HCT116 (cell line): ENCODE results near the gene ADAM19. TPM values are rescaled to one million over a fixed set of nuclear protein-coding genes. Genes with fewer than 3 reads are reported as not detected.

Experiments used
- ATAC-seq: fragments of 200-7000 bp; cut with Tn5 transposase; 2 replicates; pipeline ENCODE4 v1.9.1; 2020; ENCODE audit warnings: mild to moderate bottlenecking, moderate library complexity
- BruUV-seq: library from RNA; stranded (reverse); fragments of 400-500 nt; replicated peaks from 2 replicates; lab custom pipeline; 2021; lab: Mats Ljungman, UMichigan
- CTCF ChIA-PET: fragments of 300-600 bp; sonication (Branson Sonifier 250); formaldehyde crosslinking; loops from one replicate; lab custom pipeline; 2021; ENCODE audit warnings: antibody characterized with exemption; lab: Charles Lee
- POLR2A ChIA-PET: fragments of 300-600, 350-600 bp; sonication (Branson Sonifier 250); formaldehyde crosslinking; loops from one replicate; lab custom pipeline; 2021; ENCODE audit warnings: antibody characterized with exemption; lab: Charles Lee
- RAD21 ChIA-PET, 2 experiments: fragments of 300-600 bp; sonication (Branson Sonifier 250); formaldehyde crosslinking; loops; one replicate each; lab custom pipeline; 2023; ENCODE audit warnings: low total read pairs in 2 of 2; ENCODE audit not compliant: uncharacterized antibody in 2 of 2, unreplicated experiment in 2 of 2, low non-redundant PET in 1 of 2; lab: Charles Lee
- DNase-seq: peaks from one replicate; pipeline ENCODE4 v3.0.0-alpha.2; 2010; ENCODE audit warnings: low read depth, low spot score
- H2AFZ ChIP-seq: fragments of 200-600 bp; shearing (Covaris generic), sonication (generic); 2 replicates; pipeline ENCODE4 v1.6.1; 2017; ENCODE audit warnings: low read depth, mixed run types, mixed read lengths, antibody characterized with exemption, low read length; ENCODE audit not compliant: poor library complexity, severe bottlenecking
- H3K27ac ChIP-seq: 2 replicates; pipeline ENCODE4 v1.5.1; 2012; ENCODE audit warnings: low read depth, low read length
- H3K27me3 ChIP-seq: fragments of 200-600 bp; sonication (generic); 2 replicates; pipeline ENCODE4 v1.6.1; 2016; ENCODE audit warnings: mixed run types, low read length, mixed read lengths; ENCODE audit not compliant: insufficient read depth
- H3K36me3 ChIP-seq, 2 experiments: fragments of 200-500 bp in 1 of 2; fragments of 200-600 bp in 1 of 2; sonication (Bioruptor generic) in 1 of 2; sonication (generic) in 1 of 2; 2 replicates each; pipeline versions ENCODE4 v1.5.1 to v1.6.1; 2014 to 2016; ENCODE audit warnings: low read length in 2 of 2, inconsistent platforms in 1 of 2, mixed read lengths in 1 of 2, mixed run types in 1 of 2; ENCODE audit not compliant: insufficient read depth in 2 of 2, control insufficient read depth in 1 of 2
- H3K4me1 ChIP-seq, 2 experiments: fragments of 200-600 bp in 1 of 2; sonication (generic) in 1 of 2; 2 replicates each; pipeline versions ENCODE4 v1.5.1 to v1.6.1; 2012 to 2017; ENCODE audit warnings: low read length in 2 of 2, inconsistent platforms in 1 of 2, mild to moderate bottlenecking in 1 of 2, mixed read lengths in 1 of 2, mixed run types in 1 of 2, moderate library complexity in 1 of 2; ENCODE audit not compliant: insufficient read depth in 2 of 2, control insufficient read depth in 1 of 2
- H3K4me2 ChIP-seq: fragments of 200-600 bp; sonication (generic); 2 replicates; pipeline ENCODE4 v1.6.1; 2017; ENCODE audit warnings: mixed run types, low read length, mixed read lengths
- H3K4me3 ChIP-seq, 2 experiments: fragments of 200-600 bp in 1 of 2; sonication (generic) in 1 of 2; replicated peaks in 1 of 2; 2 replicates each; pipeline ENCODE4 v1.5.1; 2011 to 2016; ENCODE audit warnings: low read length in 2 of 2, control low read depth in 1 of 2, low read depth in 1 of 2, mild to moderate bottlenecking in 1 of 2, mixed read lengths in 1 of 2, mixed run types in 1 of 2
- H3K79me2 ChIP-seq: fragments of 200-600 bp; sonication (generic); 2 replicates; pipeline ENCODE4 v1.6.1; 2017; ENCODE audit warnings: mild to moderate bottlenecking, mixed run types, low read length, moderate library complexity, mixed read lengths; ENCODE audit not compliant: insufficient read depth
- H3K9ac ChIP-seq: fragments of 200-600 bp; sonication (generic); 2 replicates; pipeline ENCODE4 v1.6.1; 2016; ENCODE audit warnings: low read length, mixed read lengths
- H3K9me2 ChIP-seq: fragments of 200-600 bp; sonication (generic), shearing (Covaris generic); 2 replicates; pipeline ENCODE4 v1.6.1; 2017; ENCODE audit warnings: mixed run types, mild to moderate bottlenecking, moderate library complexity; ENCODE audit not compliant: insufficient read depth
- H3K9me3 ChIP-seq, 2 experiments: fragments of 200-500 bp in 1 of 2; fragments of 200-600 bp in 1 of 2; sonication (Bioruptor generic) in 1 of 2; sonication (generic) in 1 of 2; 2 replicates each; pipeline ENCODE4 v1.6.1; 2014 to 2017; ENCODE audit warnings: low read length in 2 of 2, mixed read lengths in 2 of 2, inconsistent platforms in 1 of 2, low read depth in 1 of 2, mild to moderate bottlenecking in 1 of 2, mixed run types in 1 of 2, moderate library complexity in 1 of 2; ENCODE audit not compliant: control insufficient read depth in 1 of 2, insufficient read depth in 1 of 2
- H4K20me1 ChIP-seq: fragments of 200-600 bp; sonication (generic), shearing (Covaris generic); 2 replicates; pipeline ENCODE4 v1.6.1; 2017; ENCODE audit warnings: mixed run types, mild to moderate bottlenecking, moderate library complexity; ENCODE audit not compliant: insufficient read depth
- CBX3 ChIP-seq: IDR thresholded peaks from 2 replicates; pipeline ENCODE4 v1.6.1; 2012; ENCODE audit warnings: low read depth
- ELF1 ChIP-seq: IDR thresholded peaks from 2 replicates; pipeline ENCODE4 v1.6.1; 2012; ENCODE audit warnings: low read depth, borderline replicate concordance
- EZH2phosphoT487 ChIP-seq: fragments of 200-600 bp; IDR thresholded peaks from 2 replicates; pipeline ENCODE4 v1.6.1; 2018; ENCODE audit warnings: antibody characterized with exemption, borderline replicate concordance
- FOSL1 ChIP-seq: IDR thresholded peaks from 2 replicates; pipeline ENCODE4 v1.6.1; 2012; ENCODE audit warnings: low read depth
- JUND ChIP-seq: IDR thresholded peaks from 2 replicates; pipeline ENCODE4 v1.6.1; 2012
- MAX ChIP-seq: IDR thresholded peaks from 2 replicates; pipeline ENCODE4 v1.6.1; 2012
- POLR2AphosphoS5 ChIP-seq: IDR thresholded peaks from 2 replicates; pipeline ENCODE4 v1.6.1; 2011; ENCODE audit warnings: mild to moderate bottlenecking, low read depth, low read length, moderate library complexity
- RAD21 ChIP-seq: IDR thresholded peaks from 2 replicates; pipeline ENCODE4 v1.6.1; 2012; ENCODE audit warnings: low read depth, mild to moderate bottlenecking
- SIN3A ChIP-seq: IDR thresholded peaks from 2 replicates; pipeline ENCODE4 v1.6.1; 2012; ENCODE audit warnings: low read depth
- SP1 ChIP-seq: IDR thresholded peaks from 2 replicates; pipeline ENCODE4 v1.6.1; 2012; ENCODE audit warnings: low read depth
- SRF ChIP-seq: IDR thresholded peaks from 2 replicates; pipeline ENCODE4 v1.6.1; 2012; ENCODE audit warnings: low read depth
- intact Hi-C: fragments of 100-400 bp; cut with micrococcal nuclease; formaldehyde crosslinking; loops from 2 replicates; pipeline ENCODE4 v1.10.0; 2022
- total RNA-seq: library from RNA; stranded (reverse); gene quantifications from one replicate; pipeline ENCODE4 v1.2.1, GENCODE V29; 2021; ENCODE audit not compliant: unreplicated experiment

ADAM19 gene
- total RNA-seq, 1 experiment from 2014 or later: 77.3 TPM

DNA sequence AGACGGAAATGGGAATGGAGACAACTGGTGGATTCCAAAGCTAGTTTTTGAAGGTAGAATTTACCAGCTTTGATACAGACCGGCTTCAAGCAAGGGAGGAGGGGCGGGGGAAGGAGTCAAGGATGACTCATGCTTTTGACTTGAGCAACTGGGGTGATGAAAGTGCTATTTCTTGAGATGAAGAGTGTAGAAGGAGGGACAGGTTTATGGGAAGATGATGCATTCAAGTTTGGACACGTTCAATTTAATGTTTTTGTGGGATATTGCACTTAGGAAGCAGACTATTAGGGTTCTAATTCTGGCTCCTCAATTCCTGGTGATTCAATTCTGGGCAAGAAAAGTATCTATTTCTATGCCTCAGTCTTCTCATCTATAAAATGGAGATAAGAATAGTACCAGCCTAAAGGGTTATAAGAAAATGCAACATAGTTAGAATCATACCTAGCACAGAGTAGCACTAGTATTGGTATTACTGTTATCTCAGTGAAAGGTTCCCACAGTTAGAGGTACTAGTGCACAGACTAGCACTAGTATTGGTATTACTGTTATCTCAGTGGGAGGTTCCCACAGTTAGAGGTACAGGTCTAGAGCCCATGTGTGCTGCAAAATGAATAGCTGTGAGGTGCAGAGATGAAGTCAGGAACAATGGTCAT is 110.9 kb downstream of the ADAM19 start (continued):
- peak; percentile 94 for TF ChIP-seq FOSL1
- TF ChIP-seq RAD21: 0 out of 2 replicates have a peak, but pooled peaks have one; percentile 6
- peak; percentile 34 for TF ChIP-seq MAX
- TF ChIP-seq ELF1: no peak

GRCh38 chr5:157463621-157464518 is 111.7 kb downstream of the ADAM19 start:
- POLR2A ChIA-PET: interaction anchor here (1.0 to 1.5 kb wide), 2 partner anchors 57 to 73 kb away, joined by 3 read pairs; no protein-coding TSS in a partner anchor
- peak overlapping the region; percentile 69 for H3K4me2 ChIP-seq
- peak overlapping the region; percentile 48 for H3K27ac ChIP-seq
- no peaks in the 10 kb centered on the region for H4K20me1 ChIP-seq
- H3K9me3 ChIP-seq: no peaks in the 10 kb centered on the region
- no peaks in the 10 kb centered on the region for H3K36me3 ChIP-seq
- no peaks in the 10 kb centered on the region for H3K79me2 ChIP-seq
- DNase-seq: peak; percentile 50
- peak overlapping the region; percentile 19 for H2AFZ ChIP-seq
- H3K9me2 ChIP-seq: no peaks in the 10 kb centered on the region
- RAD21 ChIA-PET: interaction anchor here in 1 of 2 experiments (0.6 to 1.4 kb wide), 3 partner anchors 32 to 210 kb away, joined by 3 read pairs; no protein-coding TSS in a partner anchor
- TF ChIP-seq SP1 (peak; percentile 58), CBX3 (peak; percentile 82; the same call in 1 of the 2 replicates), MAX (peak; percentile 90), SIN3A (no peak), SRF (peak; percentile 25; the same call in 1 of the 2 replicates), FOSL1 (peak; percentile 72), POLR2AphosphoS5 (no peak), JUND (peak; percentile 74), EZH2phosphoT487 (no peak)
- TF ChIP-seq, all 23 proteins: peak for 6
- BruUV-seq: no TSS peak
- peak; percentile 57 for ATAC-seq
- CTCF ChIA-PET: interaction anchor here (0.7 to 1.8 kb wide), 4 partner anchors 8 to 121 kb away, joined by 3 to 4 read pairs (median 4); no protein-coding TSS in a partner anchor
- Histone ChIP-seq H3K9ac (peak overlapping the region; percentile 31), H3K27me3 (no peaks in the 10 kb centered on the region), H3K4me1 (peaks cover 24 to 41% of the 10 kb centered on the region in 2 experiments), H3K4me3 (peak overlapping the region in 1 of 2 experiments; percentile 26; a peak in 2 of 4 replicates)
- intact Hi-C loops: no loop called here
